ENCODE measurements around the gene MUS81.
A peak's percentile ranks its signal among the peaks of the same experiment; 100 is the strongest.
"Not testable (repeated sequence)": the region's sequence is repeated elsewhere in the genome, so short reads cannot be mapped to it uniquely, and the experiment has no call there.

Gene MUS81

GRCh38 chr11:65890324-65891218 lies 30.3 kb downstream of the MUS81 start, which contains the start of gene CCDC85B:
Gene CCDC85B (plus strand): TSS chr11:65890673. CDS start chr11:65890784, 111 bp downstream.
- no peak for TF ChIP-seq CTCF (IDR thresholded peaks at IDR 0.05; ENCODE audit: borderline replicate concordance, control extremely low read depth, extremely low read depth, insufficient read depth, missing control alignments)
- DNase-seq (ENCODE audit: low spot score), result peak; percentile 96
- in situ Hi-C loops (cut with MboI; ENCODE audit: low sequenced_read_pairs, unreplicated experiment), result no loop called here

- DNase-seq (ENCODE audit: low spot score), result no peak
- TF ChIP-seq CTCF (IDR thresholded peaks at IDR 0.05; ENCODE audit: borderline replicate concordance, control extremely low read depth, extremely low read depth, insufficient read depth, missing control alignments), result peak; percentile 73
These were observed 31.2 kb downstream of the MUS81 start for GRCh38 chr11:65891219-65892136.

GRCh38 chr11:65892137-65892540 lies 31.9 kb downstream of the MUS81 start:
- in situ Hi-C loops (cut with MboI; ENCODE audit: low sequenced_read_pairs, unreplicated experiment); DNase-seq (ENCODE audit: low spot score): not testable (repeated sequence)

More at GRCh38 chr11:65891219-65892136, 31.2 kb downstream of the MUS81 start:
- in situ Hi-C loops (cut with MboI; ENCODE audit: low sequenced_read_pairs, unreplicated experiment), result no loop called here

GRCh38 chr11:65892661-65893317 lies 32.6 kb downstream of the MUS81 start:
- no peak for TF ChIP-seq CTCF (IDR thresholded peaks at IDR 0.05; ENCODE audit: borderline replicate concordance, control extremely low read depth, extremely low read depth, insufficient read depth, missing control alignments)
- in situ Hi-C loops (cut with MboI; ENCODE audit: low sequenced_read_pairs, unreplicated experiment), result no loop called here
- DNase-seq (ENCODE audit: low spot score), result no peak

- no peak for DNase-seq (ENCODE audit: low spot score)
- in situ Hi-C loops (cut with MboI; ENCODE audit: low sequenced_read_pairs, unreplicated experiment), result no loop called here
- no peak for TF ChIP-seq CTCF (IDR thresholded peaks at IDR 0.05; ENCODE audit: borderline replicate concordance, control extremely low read depth, extremely low read depth, insufficient read depth, missing control alignments)
These were observed 33.9 kb downstream of the MUS81 start for GRCh38 chr11:65894034-65894591.

GRCh38 chr11:65895482-65895981 lies 35.3 kb downstream of the MUS81 start:
- DNase-seq (ENCODE audit: low spot score), result no peak
- no peak for TF ChIP-seq CTCF (IDR thresholded peaks at IDR 0.05; ENCODE audit: borderline replicate concordance, control extremely low read depth, extremely low read depth, insufficient read depth, missing control alignments)
- in situ Hi-C loops (cut with MboI; ENCODE audit: low sequenced_read_pairs, unreplicated experiment), result no loop called here
